Breast epithelium (tissue), 3 donors: ENCODE data around the gene PHKA2.

Experiments used
- POLR2A ChIP-seq: fragments of 450-650 bp; IDR thresholded peaks from one replicate; pipeline ENCODE4 v1.6.1; 2016; ENCODE audit warnings: antibody characterized with exemption, mild to moderate bottlenecking, moderate library complexity
- POLR2AphosphoS5 ChIP-seq, 3 donors: sonication (generic); formaldehyde crosslinking; IDR thresholded peaks; one replicate each; pipeline ENCODE4 v1.6.1; 2017; ENCODE audit warnings: antibody characterized with exemption in 3 of 3

DNA sequence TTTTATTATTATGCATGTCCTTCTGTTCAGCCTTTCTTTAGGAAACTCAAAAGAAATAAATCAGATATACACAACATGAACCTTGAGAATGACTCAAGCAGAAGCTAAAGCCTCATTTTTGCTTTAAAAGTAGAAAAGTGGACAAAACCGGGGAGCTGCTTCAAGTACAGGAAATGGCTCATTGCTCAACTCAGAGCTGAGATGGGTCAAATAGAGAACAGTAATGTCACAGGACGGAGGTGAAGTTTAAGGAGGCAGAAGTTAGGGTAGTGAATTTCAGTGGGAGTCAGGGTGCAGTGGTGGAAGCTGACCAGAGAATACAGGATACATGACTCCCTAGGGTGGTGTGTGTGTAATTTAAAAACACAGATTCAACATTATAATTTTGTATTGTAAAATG, 22.2 kb downstream of the PHKA2 start:
- TF ChIP-seq POLR2AphosphoS5 (IDR thresholded peaks at IDR 0.05), result no peak
- TF ChIP-seq POLR2A, result no peak
